Esophagus (tissue), 2 donors: ENCODE data around the gene TCF15. TPM values are rescaled to one million over a fixed set of nuclear protein-coding genes. Genes with fewer than 3 reads are reported as not detected.

Experiments
- H3K27ac ChIP-seq, 2 donors: one replicate each; pipeline ENCODE4 v1.5.1; 2013; ENCODE audit warnings: low read depth in 2 of 2, mild to moderate bottlenecking in 2 of 2, inconsistent platforms in 1 of 2, low read length in 1 of 2, moderate library complexity in 1 of 2
- H3K27me3 ChIP-seq, 2 donors: one replicate each; pipeline ENCODE4 v1.6.1; 2013; ENCODE audit warnings: low read length in 2 of 2, control low read depth in 1 of 2, mild to moderate bottlenecking in 1 of 2; ENCODE audit not compliant: insufficient read depth in 2 of 2, control insufficient read depth in 1 of 2
- H3K36me3 ChIP-seq, 2 donors: one replicate each; pipeline ENCODE4 v1.6.1; 2013; ENCODE audit warnings: low read length in 1 of 2; ENCODE audit not compliant: control insufficient read depth in 2 of 2, insufficient read depth in 2 of 2
- H3K4me1 ChIP-seq, 2 donors: one replicate each; pipeline ENCODE4 v1.6.1; 2013; ENCODE audit warnings: low read length in 1 of 2; ENCODE audit not compliant: control insufficient read depth in 2 of 2, insufficient read depth in 2 of 2
- H3K4me3 ChIP-seq, 2 donors: one replicate each; pipeline ENCODE4 v1.5.1; 2013; ENCODE audit warnings: low read length in 2 of 2, mild to moderate bottlenecking in 2 of 2, low read depth in 1 of 2, moderate library complexity in 1 of 2
- H3K9me3 ChIP-seq, 2 donors: one replicate each; pipeline ENCODE4 v1.6.1; 2013; ENCODE audit warnings: mild to moderate bottlenecking in 2 of 2, low read depth in 1 of 2, low read length in 1 of 2, moderate library complexity in 1 of 2; ENCODE audit not compliant: control insufficient read depth in 2 of 2, insufficient read depth in 1 of 2
- WGBS, 2 donors: extraction: QIAGEN DNeasy Blood & Tissue Kit; methylation state at CpG; one replicate each; pipeline ENCODE4 v1.1.7; 2013; 5-methylcytosine and 5-hydroxymethylcytosine counted together
- polyA plus RNA-seq, 2 donors: library from polyadenylated mRNA; stranded (reverse); fragments of 200-250 nt; gene quantifications; one replicate each; pipeline ENCODE4 v1.2.3, GENCODE V29; 2013
- donor health status: healthy with polysubstance abuse.
- donor health status: Bipolar disorder and iron deficiency.

The TCF15 gene
- polyA plus RNA-seq, 2 donors = 0.26 to 0.39 TPM

GRCh38 chr20:574297-574942 is 35.7 kb downstream of the TCF15 start:
- Histone ChIP-seq H3K4me1 (peaks cover 0 to 4% of the 10 kb centered on the region in 2 donors), H3K27ac (no peak overlapping the region), H3K36me3 (no peaks in the 10 kb centered on the region), H3K4me3 (no peak overlapping the region), H3K9me3 (no peaks in the 10 kb centered on the region), H3K27me3 (peaks cover 0 to 4% of the 10 kb centered on the region in 2 donors)
- 46 to 49% methylated on average over 15 of the region's 15 CpGs for WGBS, 2 donors

GRCh38 chr20:573414-574296 is 36.5 kb downstream of the TCF15 start:
- Histone ChIP-seq H3K4me1 (peaks cover 0 to 4% of the 10 kb centered on the region in 2 donors), H3K4me3 (no peak overlapping the region), H3K36me3 (no peaks in the 10 kb centered on the region), H3K9me3 (no peaks in the 10 kb centered on the region), H3K27me3 (peaks cover 0 to 4% of the 10 kb centered on the region in 2 donors), H3K27ac (no peak overlapping the region)
- 63 to 68% methylated on average over 12 of the region's 12 CpGs for WGBS, 2 donors

- no peak overlapping the region for H3K27ac ChIP-seq
- H3K27me3 ChIP-seq = peaks cover 0 to 7% of the 10 kb centered on the region in 2 donors
Observed at GRCh38 chr20:572727-573126, 37.4 kb downstream of the TCF15 start.

GRCh38 chr20:571754-572441 is 38.2 kb downstream of the TCF15 start:
- H3K27me3 ChIP-seq = peaks cover 0 to 7% of the 10 kb centered on the region in 2 donors
- WGBS, 2 donors = 14 to 20% methylated on average over 24 of the region's 24 CpGs
- no peaks in the 10 kb centered on the region for H3K9me3 ChIP-seq
- H3K27ac ChIP-seq = no peak overlapping the region
- H3K4me3 ChIP-seq = no peak overlapping the region
- H3K4me1 ChIP-seq = peaks cover 0 to 6% of the 10 kb centered on the region in 2 donors
- no peaks in the 10 kb centered on the region for H3K36me3 ChIP-seq

More at GRCh38 chr20:572727-573126, 37.4 kb downstream of the TCF15 start:
- 39 to 50% methylated on average over 7 of the region's 7 CpGs for WGBS, 2 donors
- peaks cover 0 to 4% of the 10 kb centered on the region in 2 donors for H3K4me1 ChIP-seq
- H3K9me3 ChIP-seq = no peaks in the 10 kb centered on the region
- no peak overlapping the region for H3K4me3 ChIP-seq
- no peaks in the 10 kb centered on the region for H3K36me3 ChIP-seq

GRCh38 chr20:568673-569415 is 41.3 kb downstream of the TCF15 start:
- no peak overlapping the region for H3K27ac ChIP-seq
- WGBS, 2 donors = 54 to 60% methylated on average over 14 of the region's 14 CpGs
- H3K27me3 ChIP-seq = peaks cover 0 to 3% of the 10 kb centered on the region in 2 donors

GRCh38 chr20:568097-568652 is 41.9 kb downstream of the TCF15 start:
- Histone ChIP-seq H3K9me3 (no peaks in the 10 kb centered on the region), H3K4me1 (peaks cover 0 to 6% of the 10 kb centered on the region in 2 donors), H3K27me3 (peaks cover 0 to 3% of the 10 kb centered on the region in 2 donors), H3K27ac (no peak overlapping the region), H3K36me3 (no peaks in the 10 kb centered on the region), H3K4me3 (no peak overlapping the region)
- 23% methylated on average over 18 to 20 of the region's 20 CpGs for WGBS, 2 donors

More at GRCh38 chr20:568673-569415, 41.3 kb downstream of the TCF15 start:
- no peaks in the 10 kb centered on the region for H3K36me3 ChIP-seq
- no peaks in the 10 kb centered on the region for H3K9me3 ChIP-seq
- H3K4me3 ChIP-seq = no peak overlapping the region
- H3K4me1 ChIP-seq = peaks cover 0 to 6% of the 10 kb centered on the region in 2 donors

GRCh38 chr20:564192-564591 is 45.9 kb downstream of the TCF15 start:
- H3K4me1 ChIP-seq = peaks cover 0 to 2% of the 10 kb centered on the region in 2 donors
- peaks cover 0 to 3% of the 10 kb centered on the region in 2 donors for H3K27me3 ChIP-seq
- H3K36me3 ChIP-seq = no peaks in the 10 kb centered on the region
- H3K9me3 ChIP-seq = no peaks in the 10 kb centered on the region
- no peak overlapping the region for H3K27ac ChIP-seq
- 94 to 97% methylated on average over 3 of the region's 3 CpGs for WGBS, 2 donors
- H3K4me3 ChIP-seq = no peak overlapping the region

GRCh38 chr20:563187-563586 is 46.9 kb downstream of the TCF15 start:
- no peak overlapping the region for H3K4me3 ChIP-seq
- H3K4me1 ChIP-seq = peaks cover 0 to 2% of the 10 kb centered on the region in 2 donors
- H3K27me3 ChIP-seq = peaks cover 0 to 2% of the 10 kb centered on the region in 2 donors
- 78 to 80% methylated on average over 5 of the region's 5 CpGs for WGBS, 2 donors
- no peaks in the 10 kb centered on the region for H3K9me3 ChIP-seq
- no peak overlapping the region for H3K27ac ChIP-seq
- no peaks in the 10 kb centered on the region for H3K36me3 ChIP-seq
